Glomerular endothelial cell (primary cell): Measurements from ENCODE around the gene SRGAP1. TPM values are rescaled to one million over a fixed set of nuclear protein-coding genes. Genes with fewer than 3 reads are reported as not detected.
"Not testable (repeated sequence)": the region's sequence is repeated elsewhere in the genome, so short reads cannot be mapped to it uniquely, and the experiment has no call there.

Source experiments
- DNase-seq: peaks from one replicate; pipeline ENCODE4 v3.0.0-alpha.2; 2011; ENCODE audit warnings: low read depth, low spot score; ENCODE audit errors: extremely low read depth
- total RNA-seq: library from RNA; depleted of rRNA; stranded (reverse); fragments of >200 nt; gene quantifications from 2 replicates; pipeline ENCODE4 v1.2.3, GENCODE V29; 2015

The SRGAP1 gene
- total RNA-seq, 1 donor from 2014 or later = 14.9 TPM

DNA sequence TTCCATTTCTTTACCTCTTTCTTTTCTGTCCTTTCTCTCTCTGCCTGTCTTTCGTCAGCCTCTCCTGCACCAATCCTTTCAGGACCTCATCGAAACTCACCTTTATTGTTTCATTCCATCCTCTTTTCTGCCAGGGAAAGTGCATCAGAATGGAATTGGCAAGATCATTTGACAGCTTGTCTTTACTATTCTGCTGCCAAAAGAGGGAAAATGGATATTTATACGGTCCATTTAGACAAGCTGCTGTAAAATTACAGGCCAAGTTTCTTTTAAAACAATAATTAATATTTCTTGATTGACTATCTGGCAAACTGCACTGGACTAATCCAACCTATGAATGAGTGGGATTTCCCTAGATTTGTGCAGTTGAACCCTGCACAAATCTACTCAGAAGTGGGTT is 7.6 kb upstream of the SRGAP1 start:
- no peak for DNase-seq

- DNase-seq = no peak
Observed at GRCh38 chr12:63838411-63838810, 6.1 kb upstream of the SRGAP1 start.

GRCh38 chr12:63841011-63841410 is 3.5 kb upstream of the SRGAP1 start:
- DNase-seq = no peak

- DNase-seq = no peak
Observed at GRCh38 chr12:63841571-63841970, 2.9 kb upstream of the SRGAP1 start.

DNA sequence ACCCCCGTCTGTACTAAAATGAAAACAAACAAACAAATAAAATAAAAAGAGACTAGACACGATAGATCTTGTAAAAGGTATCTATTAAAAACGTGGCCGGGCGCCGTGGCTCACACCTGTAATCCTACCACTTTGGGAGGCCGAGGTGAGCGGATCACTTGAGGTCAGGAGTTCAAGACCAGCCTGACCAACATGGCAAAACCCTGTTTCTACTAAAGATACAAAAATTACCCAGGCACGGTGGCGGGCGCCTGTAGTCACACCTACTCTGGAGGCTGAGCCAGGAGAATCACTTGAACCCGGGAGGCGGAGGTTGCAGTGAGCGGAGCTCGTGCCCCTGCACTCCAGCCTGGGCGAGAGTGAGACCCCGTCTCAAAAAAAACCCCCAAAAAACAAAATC is 1.8 kb upstream of the SRGAP1 start:
- DNase-seq = not testable (repeated sequence)

DNA sequence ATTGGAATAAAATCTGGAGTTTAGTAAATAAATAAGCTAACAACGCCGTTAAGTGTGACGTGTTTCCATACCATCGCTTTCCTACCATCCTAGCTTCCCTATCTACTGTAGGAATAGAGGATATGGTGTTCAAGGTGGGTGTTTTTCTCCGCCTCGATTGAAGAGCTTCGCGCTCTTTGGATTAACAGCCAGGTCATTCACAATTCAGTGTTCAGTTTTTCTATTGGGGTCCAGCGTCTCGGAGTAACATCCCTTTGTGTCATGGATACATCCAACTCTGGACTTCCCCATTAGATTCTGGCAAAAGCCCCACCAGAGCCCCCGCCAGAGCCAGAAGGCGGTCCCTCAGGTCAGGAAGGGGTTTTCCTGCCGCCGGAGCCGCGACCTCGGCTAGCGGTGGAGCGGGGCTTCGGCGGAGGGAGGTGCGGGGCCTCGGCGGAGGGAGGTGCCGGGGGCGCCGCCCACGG is 1.2 kb upstream of the SRGAP1 start:
- DNase-seq = no peak

- DNase-seq = peak; percentile 31
Observed at GRCh38 chr12:63843721-63844390, 644 bp upstream of the SRGAP1 start.

DNA sequence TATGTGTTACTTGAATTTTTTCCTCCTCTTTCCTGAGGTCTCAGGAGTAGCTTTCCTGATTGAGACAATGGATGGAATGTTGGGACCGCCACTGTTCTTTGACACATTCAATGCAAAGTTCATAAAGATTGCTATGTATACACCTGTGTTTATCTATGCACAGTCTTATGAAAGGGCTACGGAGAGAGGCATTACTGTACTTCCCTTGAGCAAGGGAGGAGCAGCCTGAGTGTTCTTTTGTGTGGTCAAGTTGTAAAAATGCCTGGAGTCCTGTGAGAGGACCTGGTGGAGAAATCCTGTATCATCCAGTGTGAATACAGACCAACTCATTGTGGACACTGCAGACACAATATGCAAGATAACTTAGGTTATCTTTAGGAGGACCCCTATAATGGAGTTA is 1.2 kb downstream of the SRGAP1 start:
- peak; percentile 18 for DNase-seq

GRCh38 chr12:63846238-63846967 is 1.9 kb downstream of the SRGAP1 start:
- DNase-seq = no peak

DNA sequence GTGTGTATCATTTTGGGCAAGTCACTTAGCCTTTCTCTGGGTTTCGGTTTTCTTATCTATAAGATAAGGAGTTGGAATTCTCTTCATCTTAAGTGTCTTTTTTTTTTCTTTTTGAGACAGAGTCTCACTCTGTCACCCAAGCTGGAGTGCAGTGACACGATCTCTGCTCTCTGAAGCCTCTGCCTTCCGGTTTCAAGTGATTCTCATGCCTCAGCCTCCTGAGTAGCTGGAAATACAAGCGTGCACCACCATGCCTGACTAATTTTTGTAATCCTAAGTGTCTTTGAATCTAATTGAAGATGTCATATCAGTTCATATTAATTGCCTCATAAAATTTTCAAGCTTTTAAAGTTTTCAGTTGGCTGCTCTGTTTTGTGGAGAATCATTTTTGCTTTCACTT is 4.0 kb downstream of the SRGAP1 start:
- no peak for DNase-seq

- no peak for DNase-seq
Observed at GRCh38 chr12:63849106-63849620, 4.7 kb downstream of the SRGAP1 start.

DNA sequence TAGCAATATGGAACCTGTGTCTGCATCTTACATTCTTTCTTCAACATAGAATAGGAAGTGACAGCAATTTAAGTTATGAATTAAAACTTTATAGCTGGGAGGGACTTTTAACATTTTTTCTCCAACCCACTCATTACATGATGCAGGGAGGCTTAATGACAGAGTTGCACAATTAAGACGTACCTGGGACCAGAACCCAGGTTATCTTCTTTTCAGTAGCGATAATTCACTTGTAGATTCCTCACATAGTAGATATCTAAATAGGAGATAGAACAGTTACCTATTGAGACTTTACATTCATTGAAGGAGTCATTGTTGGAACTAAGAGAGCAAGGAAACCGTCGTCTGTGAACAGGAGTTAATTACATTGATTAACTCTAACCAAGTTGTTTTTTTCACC is 5.1 kb downstream of the SRGAP1 start:
- no peak for DNase-seq

- DNase-seq = no peak
Observed at GRCh38 chr12:63853978-63854377, 9.5 kb downstream of the SRGAP1 start.

- DNase-seq = no peak
Observed at GRCh38 chr12:63855299-63855698, 10.8 kb downstream of the SRGAP1 start.

DNA sequence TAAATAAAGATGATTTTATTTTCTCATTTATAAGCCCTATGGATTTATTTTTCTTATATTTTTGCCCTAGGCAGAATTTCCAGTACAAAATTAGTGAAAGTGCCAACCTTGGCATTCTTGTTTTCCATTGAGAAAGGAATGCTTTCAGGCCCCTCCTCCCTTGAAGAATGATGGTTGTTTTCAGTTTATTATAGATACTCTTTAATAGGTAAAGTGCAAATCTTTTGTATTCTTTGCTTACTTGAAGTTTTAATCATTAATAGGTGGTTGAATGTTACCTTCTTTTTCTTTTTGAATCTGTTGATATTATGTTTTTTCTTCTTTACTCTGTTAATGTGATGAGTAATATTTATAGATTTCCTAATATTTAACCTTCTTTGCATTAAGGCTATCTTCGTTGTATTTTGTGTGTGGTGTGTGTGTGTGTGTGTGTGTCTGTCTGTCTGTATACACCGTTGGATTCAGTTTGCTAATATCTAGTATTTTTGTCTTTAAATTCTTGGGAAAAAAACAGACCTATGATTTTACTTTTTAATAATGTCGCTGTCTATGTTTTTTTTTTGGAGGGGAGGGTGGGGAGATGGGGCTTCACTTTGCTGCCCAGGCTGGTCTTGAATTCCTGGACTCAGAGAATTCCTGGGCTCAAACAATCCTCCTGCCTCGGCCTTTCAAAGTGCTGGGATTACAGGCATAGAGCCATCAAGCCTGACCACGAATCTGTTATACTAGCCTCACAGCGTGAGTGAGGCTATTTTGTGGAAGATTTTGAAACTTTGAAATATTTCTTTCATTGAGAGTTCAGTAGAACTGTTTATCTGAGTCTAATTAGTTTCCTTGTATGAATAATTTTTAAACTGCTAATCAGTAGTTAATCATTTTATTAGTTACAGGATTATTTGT is 13.5 kb downstream of the SRGAP1 start:
- DNase-seq = no peak

- not testable (repeated sequence) for DNase-seq
Observed at GRCh38 chr12:63859880-63860279, 15.4 kb downstream of the SRGAP1 start.

DNA sequence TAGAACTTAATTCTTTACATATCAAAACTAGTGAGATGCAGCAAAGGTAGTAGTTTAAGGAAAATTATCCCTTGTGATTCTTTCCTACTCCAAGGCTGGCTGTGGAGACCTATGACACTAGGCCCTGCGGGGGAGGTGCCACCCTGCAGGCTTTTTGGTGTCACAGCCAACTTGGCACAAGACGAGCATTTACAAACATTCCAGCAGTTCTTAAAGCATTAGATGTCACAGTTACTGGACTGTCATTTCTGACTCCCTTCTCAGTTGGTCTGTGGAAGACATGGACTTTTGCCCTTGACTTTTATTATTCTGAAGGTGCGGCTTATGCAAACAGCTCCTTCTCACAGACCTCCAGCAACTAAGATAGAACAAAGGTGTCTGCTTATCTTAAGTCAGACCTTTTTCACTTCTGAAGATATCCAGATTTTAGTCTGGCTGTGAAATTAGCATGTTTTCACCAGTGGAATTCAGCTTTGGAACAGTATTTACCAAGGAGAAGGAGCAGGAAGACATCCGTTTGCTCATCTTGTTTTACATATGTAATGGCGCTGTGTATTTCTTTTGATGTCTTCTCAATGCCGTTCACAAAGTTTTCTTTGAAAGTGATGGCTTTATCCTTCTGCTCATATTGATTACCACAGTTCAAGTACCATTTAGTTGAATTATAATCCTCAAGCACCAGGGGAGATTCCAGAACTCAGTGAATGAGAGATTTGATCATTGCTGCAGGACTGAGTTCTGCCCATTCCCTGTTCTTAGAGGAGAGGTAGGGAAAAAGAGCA is 17.9 kb downstream of the SRGAP1 start:
- DNase-seq = no peak

GRCh38 chr12:63862969-63863230 is 18.4 kb downstream of the SRGAP1 start:
- DNase-seq = no peak

GRCh38 chr12:63863658-63864453 is 19.4 kb downstream of the SRGAP1 start:
- DNase-seq = no peak

DNA sequence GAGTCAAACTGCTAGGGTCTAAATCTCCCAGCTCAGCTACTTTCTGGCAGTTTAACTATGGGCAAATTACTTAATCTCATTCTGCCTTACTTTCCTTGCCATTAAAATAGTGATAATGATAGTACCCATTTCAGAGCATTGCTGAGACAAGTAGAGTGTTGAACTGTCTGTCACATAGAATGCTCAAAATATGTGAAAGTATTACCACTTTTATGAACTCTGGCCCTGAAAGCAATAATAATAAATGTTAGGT is 19.9 kb downstream of the SRGAP1 start:
- DNase-seq = no peak
